DMS53 (cell line): ENCODE results near the gene NMNAT3.

Experiments used
- DNase-seq: peaks from one replicate; lab custom pipeline; 2025; lab: John Stamatoyannopoulos, UW

NMNAT3 gene

DNA sequence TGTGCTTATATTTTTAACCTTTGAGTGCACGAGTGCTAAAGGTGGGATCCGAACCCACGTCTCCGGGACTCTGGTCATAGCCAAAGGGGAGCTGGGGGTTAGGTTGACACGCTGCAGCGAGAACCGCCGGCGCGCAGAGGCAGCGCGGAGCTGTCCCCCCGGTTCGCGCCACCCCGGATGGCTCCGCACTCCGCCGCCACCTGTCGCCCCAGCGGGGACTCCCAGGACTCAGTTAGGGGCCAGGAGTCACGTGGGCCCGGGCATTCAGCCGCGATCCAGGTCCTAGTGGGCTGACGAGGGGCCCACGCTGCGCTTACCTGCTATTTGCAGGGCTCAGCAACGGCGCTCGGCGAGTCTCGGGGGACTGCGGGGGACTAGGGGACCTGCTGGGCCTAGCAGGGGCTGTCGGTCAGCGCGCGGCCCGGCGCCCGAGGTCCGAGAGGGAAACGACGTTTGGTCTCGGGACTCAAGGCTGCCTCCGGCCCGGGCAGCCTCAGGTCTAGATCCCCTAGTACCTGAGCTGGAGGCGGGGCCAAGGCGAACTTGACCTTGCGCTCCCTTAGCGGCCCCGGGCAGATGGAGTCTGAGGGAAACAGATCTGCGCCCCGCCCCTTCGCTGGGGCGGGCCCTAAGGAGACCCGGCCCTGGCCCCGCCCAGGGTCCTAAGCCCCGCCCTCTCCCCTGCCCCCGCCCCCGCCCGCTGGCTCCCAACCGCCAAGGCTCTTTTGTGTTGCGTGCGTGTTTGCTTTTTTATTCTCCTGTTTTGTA, at the start of gene NMNAT3:
TSS of gene NMNAT3 (minus strand) at position 585 of the 768 bp plus-strand sequence. CDS start 50,248 bp downstream, outside the sequence.
- DNase-seq = peak; percentile 97

- no peak for DNase-seq
These were observed 43.6 kb upstream of the NMNAT3 start for GRCh38 chr3:139721370-139721769.

GRCh38 chr3:139718415-139718814, 40.6 kb upstream of the NMNAT3 start:
- peak; percentile 48 for DNase-seq

- peak; percentile 6 for DNase-seq
These were observed 39.2 kb upstream of the NMNAT3 start for GRCh38 chr3:139716908-139717485.

DNA sequence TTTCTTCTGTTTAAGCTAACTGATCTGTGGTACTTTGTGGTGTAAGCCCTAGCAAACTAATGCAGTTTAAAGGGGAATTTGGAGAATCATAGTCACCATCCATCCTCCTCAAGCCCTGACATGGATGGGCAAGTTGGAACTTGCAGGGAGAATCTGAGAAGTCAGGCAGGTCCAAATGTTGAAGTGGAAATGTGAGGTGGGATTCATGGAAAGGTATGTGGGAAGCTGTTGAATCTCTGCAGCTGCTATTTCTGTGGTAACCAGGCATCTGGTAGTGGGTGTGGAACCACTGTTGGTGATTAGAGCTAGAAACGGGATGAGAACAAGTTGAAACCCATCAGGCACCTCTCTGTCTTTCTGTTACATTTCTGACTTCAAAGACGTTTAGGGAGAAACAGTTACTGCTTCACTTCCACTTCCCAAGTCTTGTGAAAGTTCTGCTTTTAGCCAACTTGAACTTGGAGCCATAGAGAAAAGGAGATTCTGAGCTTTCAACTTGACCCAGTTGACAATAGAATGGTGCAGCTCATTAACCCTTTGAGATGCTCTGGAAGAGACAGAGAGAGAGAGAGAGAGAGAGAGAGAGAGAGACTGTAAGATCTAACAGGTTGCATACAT, 38.1 kb upstream of the NMNAT3 start:
- no peak for DNase-seq

DNA sequence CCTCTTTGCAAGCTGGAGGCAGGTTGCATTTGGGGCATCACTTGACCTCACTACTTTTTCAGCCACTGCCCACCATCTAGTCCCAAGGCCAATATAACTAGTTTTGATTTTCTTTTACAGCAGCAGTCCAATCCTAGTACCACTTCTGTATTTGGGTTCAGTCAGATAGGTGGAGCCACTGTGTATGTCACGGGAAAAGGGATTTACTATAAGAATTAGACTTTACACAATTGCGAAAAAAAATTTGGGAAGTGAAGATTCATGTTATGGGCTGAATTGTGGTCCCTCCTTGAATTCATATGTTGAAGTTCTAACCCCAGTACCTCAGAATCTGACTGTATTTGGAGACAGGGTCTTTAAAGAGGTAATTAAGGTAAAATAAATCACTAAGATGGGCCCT, 37.4 kb upstream of the NMNAT3 start:
- DNase-seq = no peak

DNA sequence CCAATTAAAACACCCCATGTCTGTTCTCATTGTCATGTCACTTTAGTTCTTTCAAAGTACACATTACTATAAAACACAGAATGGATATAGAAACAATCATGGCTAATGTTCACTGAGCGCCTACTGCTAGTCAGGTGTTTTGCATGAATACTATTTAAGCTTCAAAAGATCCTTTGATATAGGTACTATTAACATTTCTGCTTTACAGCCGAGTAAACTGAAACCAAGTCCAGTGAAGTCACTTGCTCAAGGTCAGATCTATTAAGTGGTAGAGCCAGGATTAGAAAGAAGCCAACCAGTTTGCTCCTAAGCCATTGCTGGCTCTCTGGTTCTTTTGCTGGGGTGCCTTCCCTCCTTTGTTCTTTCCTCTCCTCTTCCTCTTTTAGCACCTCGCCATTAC, 32.4 kb upstream of the NMNAT3 start:
- no peak for DNase-seq

DNA sequence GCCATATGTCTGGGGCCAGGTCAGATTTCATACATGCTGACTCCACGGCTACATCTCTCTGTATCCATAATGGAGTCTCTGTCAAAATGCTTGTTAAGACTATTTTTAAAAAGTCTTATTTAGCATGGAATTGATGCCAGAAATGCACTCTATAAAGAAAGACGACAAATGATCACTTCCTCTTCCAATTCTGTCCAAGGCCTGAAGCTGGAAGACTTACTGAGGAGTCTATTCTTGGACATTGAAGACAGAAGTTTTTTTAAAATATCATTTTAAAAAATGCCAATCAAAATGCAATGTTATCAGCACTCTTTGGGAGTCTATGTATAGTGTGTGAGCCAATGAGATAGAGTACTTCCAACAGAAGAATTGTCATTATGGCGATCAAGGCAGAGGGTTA, 27.9 kb upstream of the NMNAT3 start:
- no peak for DNase-seq

- DNase-seq = no peak
These were observed 18.5 kb upstream of the NMNAT3 start for GRCh38 chr3:139696314-139696604.

- DNase-seq = no peak
These were observed 17.9 kb upstream of the NMNAT3 start for GRCh38 chr3:139695426-139696313.

- DNase-seq = no peak
These were observed 17.2 kb upstream of the NMNAT3 start for GRCh38 chr3:139695007-139695406.

GRCh38 chr3:139694542-139694941, 16.8 kb upstream of the NMNAT3 start:
- DNase-seq = no peak

DNA sequence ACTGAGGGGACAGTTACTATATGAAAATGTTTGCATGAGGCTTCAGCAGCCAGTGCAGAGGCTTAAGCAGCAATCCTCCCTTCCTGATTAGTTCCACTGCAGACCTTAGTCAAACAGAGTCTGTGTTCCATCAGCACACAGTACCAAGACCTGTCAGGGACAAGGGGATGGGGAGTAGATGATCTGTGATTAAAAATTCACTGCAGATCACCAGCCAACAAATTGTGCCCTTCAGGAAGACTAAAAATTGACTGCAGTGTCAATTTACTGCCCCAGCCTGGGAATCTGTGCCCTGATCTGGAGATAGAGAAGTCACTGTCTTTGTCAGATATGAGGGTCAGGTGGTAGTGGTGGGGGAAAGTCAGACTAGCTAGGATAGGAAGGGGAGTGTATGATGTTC, 13.8 kb upstream of the NMNAT3 start:
- no peak for DNase-seq

GRCh38 chr3:139689708-139690228, 12.0 kb upstream of the NMNAT3 start:
- no peak for DNase-seq

- peak; percentile 35 for DNase-seq
These were observed 11.3 kb upstream of the NMNAT3 start for GRCh38 chr3:139689122-139689521.

GRCh38 chr3:139687431-139687830, 9.7 kb upstream of the NMNAT3 start:
- no peak for DNase-seq

GRCh38 chr3:139686624-139687023, 8.9 kb upstream of the NMNAT3 start:
- no peak for DNase-seq

DNA sequence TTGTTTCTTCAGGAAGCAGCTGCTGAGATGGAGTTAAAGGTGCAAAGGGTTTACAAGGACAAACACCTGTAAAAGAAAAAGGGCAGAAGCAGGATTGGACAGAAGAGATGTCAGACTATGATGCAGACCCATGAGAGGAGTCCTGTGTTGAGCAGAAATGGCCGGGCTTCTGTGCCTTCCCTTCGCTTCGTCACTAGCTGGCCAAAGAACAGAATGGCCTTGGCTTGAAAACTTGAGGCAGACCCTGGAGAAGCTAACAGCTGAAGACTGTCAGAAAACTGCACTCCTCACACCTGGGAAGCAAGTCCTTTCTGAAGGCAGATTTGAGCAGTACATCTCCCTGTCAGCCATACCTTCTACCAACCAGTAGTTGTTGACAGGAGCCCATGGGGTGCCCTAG, 8.4 kb upstream of the NMNAT3 start:
- DNase-seq = no peak

- DNase-seq = no peak
These were observed 1.5 kb upstream of the NMNAT3 start for GRCh38 chr3:139679220-139679775.

- no peak for DNase-seq
These were observed 962 bp downstream of the NMNAT3 start for GRCh38 chr3:139676632-139677387.

GRCh38 chr3:139676108-139676507, 1.7 kb downstream of the NMNAT3 start:
- no peak for DNase-seq
